ENCODE data around the gene RASGRP3.

- TF ChIP-seq CTCF (IDR thresholded peaks at IDR 0.05) (no peak), PBX3 (IDR thresholded peaks at IDR 0.05) (no peak), FOXJ3 (CRISPR knock-in tag; IDR thresholded peaks at IDR 0.05) (no peak), TAF1 (IDR thresholded peaks at IDR 0.05; ENCODE audit: borderline replicate concordance, low read depth, low read length) (no peak), SMC3 (IDR thresholded peaks at IDR 0.05; ENCODE audit: low read depth, low read length) (no peak), POLR2AphosphoS5 (IDR thresholded peaks at IDR 0.05; ENCODE audit: low read depth, low read length) (no peak), NFIC (IDR thresholded peaks at IDR 0.05; ENCODE audit: borderline replicate concordance) (no peak)
Observed at GRCh38 chr2:33602201-33602830, 125.9 kb downstream of the RASGRP3 start.

All from SK-N-SH (cell line).